C4-2B (cell line): ENCODE measurements around the gene NOTCH4.

Experiments used
- ZFX ChIP-seq: fragments of 450-650 bp; IDR thresholded peaks from 2 replicates; pipeline ENCODE4 v1.6.1; 2017
- TF ChIP-seq, protein P1 (sequence below): fragments of 450-650 bp; conservative IDR thresholded peaks from 2 replicates; pipeline ENCODE4 v1.5.1; 2017; ENCODE audit warnings: mild to moderate bottlenecking

DNA sequence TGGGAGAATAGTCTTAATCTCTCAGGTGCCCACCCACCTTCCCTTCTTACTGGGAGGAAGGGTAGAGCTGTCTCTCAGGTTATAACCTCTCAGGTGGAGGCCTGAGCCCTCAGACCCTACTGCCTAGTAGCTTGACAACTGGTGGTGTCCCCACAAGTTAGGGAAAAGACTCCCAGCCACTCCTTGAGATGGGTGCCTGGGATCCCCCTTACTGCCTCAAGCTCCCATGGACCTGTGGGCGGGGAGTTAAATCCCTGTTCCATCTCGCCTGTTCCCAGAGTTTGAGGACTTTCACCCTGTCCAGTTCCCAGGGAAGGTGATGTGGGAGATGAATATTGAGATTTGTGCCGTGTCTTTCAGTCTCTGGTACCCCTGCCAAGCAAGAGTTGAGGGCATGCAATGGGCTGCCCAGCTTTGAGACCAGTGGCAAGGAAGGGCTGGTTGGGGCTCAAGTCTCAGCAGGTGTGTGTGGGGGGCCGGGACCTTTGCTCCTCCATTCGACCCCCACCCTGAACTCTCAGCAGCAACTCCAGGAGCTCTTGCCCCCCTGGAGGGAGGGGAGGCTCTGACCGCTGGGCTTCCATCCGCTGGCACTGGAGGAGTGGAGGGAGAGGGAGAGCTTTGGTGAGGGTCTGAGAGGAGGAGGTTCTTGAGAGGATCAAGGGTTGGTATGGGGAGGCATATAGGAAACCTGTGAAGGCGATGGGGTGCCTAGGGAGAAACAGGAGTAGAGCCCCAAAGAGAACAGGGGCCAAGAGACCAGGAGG, 32.8 kb downstream of the NOTCH4 start:
- TF ChIP-seq, protein P1, sequence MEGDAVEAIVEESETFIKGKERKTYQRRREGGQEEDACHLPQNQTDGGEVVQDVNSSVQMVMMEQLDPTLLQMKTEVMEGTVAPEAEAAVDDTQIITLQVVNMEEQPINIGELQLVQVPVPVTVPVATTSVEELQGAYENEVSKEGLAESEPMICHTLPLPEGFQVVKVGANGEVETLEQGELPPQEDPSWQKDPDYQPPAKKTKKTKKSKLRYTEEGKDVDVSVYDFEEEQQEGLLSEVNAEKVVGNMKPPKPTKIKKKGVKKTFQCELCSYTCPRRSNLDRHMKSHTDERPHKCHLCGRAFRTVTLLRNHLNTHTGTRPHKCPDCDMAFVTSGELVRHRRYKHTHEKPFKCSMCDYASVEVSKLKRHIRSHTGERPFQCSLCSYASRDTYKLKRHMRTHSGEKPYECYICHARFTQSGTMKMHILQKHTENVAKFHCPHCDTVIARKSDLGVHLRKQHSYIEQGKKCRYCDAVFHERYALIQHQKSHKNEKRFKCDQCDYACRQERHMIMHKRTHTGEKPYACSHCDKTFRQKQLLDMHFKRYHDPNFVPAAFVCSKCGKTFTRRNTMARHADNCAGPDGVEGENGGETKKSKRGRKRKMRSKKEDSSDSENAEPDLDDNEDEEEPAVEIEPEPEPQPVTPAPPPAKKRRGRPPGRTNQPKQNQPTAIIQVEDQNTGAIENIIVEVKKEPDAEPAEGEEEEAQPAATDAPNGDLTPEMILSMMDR, result no peak
- TF ChIP-seq ZFX, result no peak
